Activated CD4-positive, alpha-beta memory T cell treated with anti-CD3 and anti-CD28 coated beads, Interleukin-2, amount 10 ng/mL, durations not matched to agents 7 days and 5 days (primary cell): ENCODE measurements around the gene RPL32. TPM values are rescaled to one million over a fixed set of nuclear protein-coding genes. Genes with fewer than 3 reads are reported as not detected.

Experiments used
- CTCF ChIA-PET: fragments of 350-600 bp; sonication (Branson Sonifier 250); formaldehyde crosslinking; loops from one replicate; lab custom pipeline; 2021; ENCODE audit warnings: antibody characterized with exemption, inconsistent platforms; lab: Charles Lee
- POLR2A ChIA-PET: fragments of 350-600 bp; sonication (Branson Sonifier 250); formaldehyde crosslinking; loops from one replicate; lab custom pipeline; 2021; ENCODE audit warnings: antibody characterized with exemption; lab: Charles Lee
- DNase-seq: peaks from one replicate; pipeline ENCODE4 v3.0.0-alpha.2; 2020
- H3K27ac Mint-ChIP-seq: one replicate; pipeline ENCODE4 v1.8.0; 2021; ENCODE audit warnings: mild to moderate bottlenecking, mixed read lengths
- H3K27me3 Mint-ChIP-seq: one replicate; pipeline ENCODE4 v1.8.0; 2021; ENCODE audit warnings: mixed read lengths
- H3K36me3 Mint-ChIP-seq: one replicate; pipeline ENCODE4 v1.8.0; 2021; ENCODE audit warnings: low read depth, mixed read lengths
- H3K4me1 Mint-ChIP-seq: one replicate; pipeline ENCODE4 v1.8.0; 2021; ENCODE audit warnings: mixed read lengths
- H3K4me3 Mint-ChIP-seq: one replicate; pipeline ENCODE4 v1.8.0; 2021; ENCODE audit warnings: mild to moderate bottlenecking, mixed read lengths
- H3K9me3 Mint-ChIP-seq: one replicate; pipeline ENCODE4 v1.8.0; 2021; ENCODE audit warnings: mixed read lengths
- total RNA-seq, 2 experiments: library from RNA; stranded (reverse); gene quantifications; one replicate each; pipeline ENCODE4 v1.2.3, GENCODE V29; 2021

RPL32 gene
- total RNA-seq, 2 experiments from 2014 or later, result 1,634 to 1,730 TPM

DNA sequence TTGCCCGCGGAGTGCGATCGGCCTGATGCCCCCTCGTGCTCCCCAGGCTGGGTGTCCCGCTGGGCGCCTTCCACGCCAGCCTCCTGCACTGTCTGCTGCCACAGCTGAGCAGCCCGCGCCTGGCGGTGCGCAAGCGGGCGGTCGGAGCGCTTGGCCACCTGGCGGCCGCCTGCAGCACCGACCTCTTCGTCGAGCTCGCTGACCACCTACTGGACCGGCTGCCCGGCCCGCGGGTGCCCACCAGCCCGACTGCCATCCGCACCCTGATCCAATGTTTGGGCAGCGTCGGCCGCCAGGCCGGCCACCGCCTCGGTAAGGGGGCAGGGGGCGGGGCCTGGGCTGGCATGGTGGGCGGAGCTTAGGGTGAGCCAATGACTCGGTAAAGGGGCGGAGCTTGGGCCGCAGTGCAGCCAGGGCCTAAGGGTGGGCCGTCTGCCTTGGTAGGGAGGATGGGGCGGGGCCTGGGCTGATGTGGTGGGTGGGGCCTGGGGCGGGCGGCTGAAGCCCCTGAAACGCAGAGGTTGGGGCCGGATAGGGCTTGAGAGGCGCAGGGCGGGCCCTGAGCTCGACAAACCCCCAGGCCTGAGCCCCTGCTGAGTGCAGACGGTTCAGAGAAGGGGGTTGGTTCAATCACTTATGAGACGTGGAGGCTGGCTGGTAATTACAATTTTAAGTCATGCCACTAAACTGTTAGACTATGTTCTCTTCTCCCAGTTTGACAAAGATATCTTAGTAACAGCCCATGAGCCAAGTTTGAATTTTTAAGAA, 31.2 kb downstream of the RPL32 start:
- Mint-ChIP-seq H3K27me3 (peaks cover 4% of the 10 kb centered on the region), H3K4me3 (peak overlapping the region; percentile 32), H3K9me3 (no peaks in the 10 kb centered on the region), H3K4me1 (peaks cover 7% of the 10 kb centered on the region), H3K27ac (no peak overlapping the region), H3K36me3 (no peaks in the 10 kb centered on the region)
- POLR2A ChIA-PET, result interaction anchor here (1.2 to 1.7 kb wide), 3 partner anchors 14 to 31 kb away, joined by 3 to 12 read pairs (median 6); partner anchors contain the start of genes CAND2 and RPL32
- CTCF ChIA-PET, result interaction anchor here (0.6 to 3.7 kb wide), 24 partner anchors 9 to 202 kb away, joined by 3 to 29 read pairs (median 4); partner anchors contain the start of genes CAND2 and RPL32
- peak; percentile 90 for DNase-seq

DNA sequence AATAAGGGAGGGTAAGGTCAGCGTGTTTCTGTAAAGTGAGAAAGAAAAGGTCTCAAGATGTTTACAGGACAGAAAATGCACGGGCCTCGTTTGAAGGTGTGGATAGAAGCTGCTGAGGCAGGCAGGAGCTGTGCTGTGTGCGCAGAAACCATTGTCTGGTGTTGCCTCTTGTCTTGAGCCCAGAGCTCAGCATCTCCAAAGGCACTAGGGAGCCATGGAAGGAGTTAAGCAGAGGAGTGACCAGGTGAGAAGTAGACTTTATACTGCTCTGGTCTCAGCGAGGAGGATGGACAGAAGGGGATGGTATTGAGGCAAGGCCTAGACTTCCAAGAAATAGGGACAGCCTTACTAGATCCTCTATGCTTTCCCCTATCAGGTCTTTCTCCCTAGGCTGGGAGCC, 31.9 kb downstream of the RPL32 start:
- Mint-ChIP-seq H3K27ac (no peak overlapping the region), H3K4me3 (peak overlapping the region; percentile 47), H3K36me3 (no peaks in the 10 kb centered on the region), H3K27me3 (peaks cover 4% of the 10 kb centered on the region), H3K9me3 (no peaks in the 10 kb centered on the region), H3K4me1 (peaks cover 7% of the 10 kb centered on the region)
- ChIA-PET POLR2A (interaction anchor here (1.2 to 1.7 kb wide), 3 partner anchors 13 to 32 kb away, joined by 3 to 12 read pairs (median 6); partner anchors contain the start of genes CAND2 and RPL32), CTCF (interaction anchor here (0.9 to 3.7 kb wide), 14 partner anchors 8 to 147 kb away, joined by 3 to 29 read pairs (median 12); partner anchors contain the start of genes CAND2 and RPL32)
- DNase-seq, result no peak

DNA sequence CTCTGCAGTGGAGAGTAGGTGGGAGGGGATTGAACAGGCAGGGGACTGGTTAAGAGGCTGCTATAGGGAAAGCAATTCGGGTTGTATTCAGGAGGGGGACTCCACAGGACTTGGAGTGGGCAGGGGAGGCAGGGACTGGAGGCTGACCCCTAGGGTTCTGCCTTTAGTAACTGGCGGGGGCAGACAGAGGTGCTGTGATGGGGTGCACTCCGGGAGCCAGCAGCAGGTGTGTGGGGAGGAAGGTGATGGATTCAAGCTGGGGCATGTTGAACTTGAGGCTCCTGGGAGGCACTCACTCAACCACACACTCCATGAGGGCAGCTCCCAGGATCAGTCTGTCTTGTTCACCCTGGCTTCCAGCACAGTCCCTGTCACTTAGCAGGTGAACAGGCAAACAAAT, 32.4 kb downstream of the RPL32 start:
- no peaks in the 10 kb centered on the region for H3K9me3 Mint-ChIP-seq
- POLR2A ChIA-PET, result interaction anchor here (1.6 to 1.7 kb wide), 2 partner anchors 13 to 32 kb away, joined by 6 to 12 read pairs; partner anchors contain the start of genes CAND2 and RPL32
- peak overlapping the region; percentile 47 for H3K4me3 Mint-ChIP-seq
- H3K27ac Mint-ChIP-seq, result no peak overlapping the region
- no peak for DNase-seq
- H3K36me3 Mint-ChIP-seq, result no peaks in the 10 kb centered on the region
- H3K4me1 Mint-ChIP-seq, result peaks cover 7% of the 10 kb centered on the region
- H3K27me3 Mint-ChIP-seq, result peaks cover 4% of the 10 kb centered on the region
- CTCF ChIA-PET, result interaction anchor here (1.8 to 3.7 kb wide), 5 partner anchors 8 to 82 kb away, joined by 7 to 29 read pairs (median 15); partner anchors contain the start of gene CAND2

DNA sequence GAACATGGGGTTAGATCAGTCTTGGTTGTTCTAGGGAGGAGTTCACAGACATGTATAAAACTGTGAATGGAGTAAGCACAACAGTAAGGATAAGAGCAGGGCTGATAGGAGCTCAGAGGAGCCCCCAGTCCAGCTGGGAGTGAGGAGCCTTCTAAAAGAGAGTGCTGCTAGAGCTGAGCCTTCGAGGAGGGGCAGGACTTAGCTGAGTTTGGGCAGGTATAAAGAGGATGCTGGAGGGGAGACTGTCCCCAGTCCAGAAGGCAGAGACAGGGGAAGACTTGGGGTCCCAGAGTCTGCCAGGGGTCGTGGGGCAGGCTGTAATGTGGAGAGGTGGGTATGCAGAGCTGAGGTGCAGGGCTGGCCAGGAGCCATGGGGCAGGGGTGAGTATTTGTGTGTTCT, 32.8 kb downstream of the RPL32 start:
- CTCF ChIA-PET, result interaction anchor here (3.7 kb wide), 1 partner anchor 12 kb away, joined by 18 read pairs; the partner anchor contains the start of gene CAND2
- H3K27me3 Mint-ChIP-seq, result peaks cover 4% of the 10 kb centered on the region
- peaks cover 7% of the 10 kb centered on the region for H3K4me1 Mint-ChIP-seq
- DNase-seq, result no peak
- H3K4me3 Mint-ChIP-seq, result no peak overlapping the region
- no peak overlapping the region for H3K27ac Mint-ChIP-seq
- POLR2A ChIA-PET, result no interaction called here
- H3K9me3 Mint-ChIP-seq, result no peaks in the 10 kb centered on the region
- H3K36me3 Mint-ChIP-seq, result no peaks in the 10 kb centered on the region

DNA sequence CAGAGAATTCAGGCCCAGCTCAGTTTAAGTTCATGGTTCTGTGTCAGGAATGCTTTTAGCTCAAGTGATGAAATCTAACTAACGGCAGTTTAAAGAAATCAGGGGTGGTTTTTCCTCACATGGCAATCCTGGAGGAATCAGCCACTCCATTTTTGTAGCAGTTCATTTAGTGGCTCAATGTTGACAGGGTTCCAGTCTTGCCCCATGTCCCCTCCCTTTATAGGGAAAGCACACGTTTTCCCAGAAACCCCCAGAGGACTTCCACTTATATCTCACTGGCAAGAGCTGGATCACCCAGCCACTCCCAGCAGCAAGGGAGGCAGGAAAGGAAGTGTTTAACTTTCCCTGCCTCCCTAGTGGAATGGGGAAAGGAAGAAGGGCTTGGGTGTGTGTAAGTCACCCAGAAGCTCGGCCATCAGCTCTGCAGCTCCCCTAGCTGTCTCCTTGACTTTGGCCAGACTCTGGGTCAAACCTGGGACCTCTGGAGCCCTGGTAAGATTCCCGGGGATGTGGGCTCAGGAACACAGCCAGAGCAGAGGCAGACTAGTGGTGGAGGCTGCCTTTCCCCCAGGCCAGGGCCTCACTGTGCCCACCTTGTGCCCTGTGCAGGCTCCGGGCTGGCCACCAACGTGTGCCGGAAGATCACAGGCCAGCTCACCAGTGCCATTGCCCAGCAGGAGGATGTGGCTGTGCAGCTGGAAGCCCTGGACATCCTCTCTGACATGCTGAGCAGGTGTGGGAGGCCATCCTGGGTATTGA, 33.6 kb downstream of the RPL32 start:
- Mint-ChIP-seq H3K27me3 (peaks cover 4% of the 10 kb centered on the region), H3K4me1 (peaks cover 7% of the 10 kb centered on the region), H3K36me3 (no peaks in the 10 kb centered on the region), H3K27ac (no peak overlapping the region), H3K9me3 (no peaks in the 10 kb centered on the region), H3K4me3 (no peak overlapping the region)
- no peak for DNase-seq
- ChIA-PET POLR2A (no interaction called here), CTCF (interaction anchor here (1.4 to 3.7 kb wide), 2 partner anchors 12 to 15 kb away, joined by 3 to 18 read pairs; partner anchors contain the start of gene CAND2)

DNA sequence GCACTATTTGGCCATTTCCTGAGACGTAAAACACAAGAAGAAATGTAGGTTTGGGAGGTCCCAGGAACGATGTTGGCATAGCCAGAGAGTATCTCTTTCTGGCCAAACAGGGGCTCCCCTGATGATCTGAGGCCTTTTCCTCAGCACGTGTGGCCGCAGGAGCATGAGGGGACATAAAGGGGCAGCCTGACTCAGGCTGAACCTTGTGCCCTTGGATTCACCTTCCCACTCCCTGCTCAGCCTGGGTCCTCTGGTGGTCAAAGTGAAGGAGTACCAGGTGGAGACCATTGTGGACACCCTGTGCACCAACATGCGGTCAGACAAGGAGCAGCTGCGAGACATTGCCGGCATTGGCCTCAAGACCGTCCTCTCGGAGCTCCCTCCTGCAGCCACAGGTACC, 34.3 kb downstream of the RPL32 start:
- no peak for DNase-seq
- Mint-ChIP-seq H3K27ac (no peak overlapping the region), H3K4me3 (no peak overlapping the region), H3K4me1 (peaks cover 7% of the 10 kb centered on the region), H3K27me3 (peaks cover 4% of the 10 kb centered on the region), H3K9me3 (no peaks in the 10 kb centered on the region), H3K36me3 (no peaks in the 10 kb centered on the region)
- ChIA-PET POLR2A (no interaction called here), CTCF (interaction anchor here (1.4 kb wide), 1 partner anchor 16 kb away, joined by 3 read pairs; no protein-coding TSS in a partner anchor)

DNA sequence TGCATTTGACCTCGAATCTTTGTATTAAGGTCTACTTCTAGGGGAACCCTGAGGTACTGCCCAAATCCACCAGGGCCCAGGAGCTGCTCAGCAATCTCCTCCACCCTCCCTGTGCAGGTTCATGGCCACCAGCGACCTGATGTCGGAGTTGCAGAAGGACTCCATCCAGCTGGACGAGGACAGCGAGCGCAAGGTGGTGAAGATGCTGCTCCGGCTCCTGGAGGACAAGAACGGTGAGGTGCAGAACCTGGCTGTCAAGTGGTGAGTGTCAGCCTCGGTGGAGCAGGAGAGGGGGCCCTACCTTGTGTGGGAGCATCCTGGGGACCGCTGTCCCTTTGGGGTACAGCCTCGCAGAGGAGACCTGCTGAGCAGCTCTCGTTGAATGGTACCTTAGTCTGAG, 38.0 kb downstream of the RPL32 start:
- Mint-ChIP-seq H3K4me1 (no peaks in the 10 kb centered on the region), H3K27ac (no peak overlapping the region), H3K36me3 (no peaks in the 10 kb centered on the region), H3K4me3 (no peak overlapping the region), H3K27me3 (no peaks in the 10 kb centered on the region), H3K9me3 (no peaks in the 10 kb centered on the region)
- CTCF ChIA-PET, result no interaction called here
- POLR2A ChIA-PET, result no interaction called here
- no peak for DNase-seq

DNA sequence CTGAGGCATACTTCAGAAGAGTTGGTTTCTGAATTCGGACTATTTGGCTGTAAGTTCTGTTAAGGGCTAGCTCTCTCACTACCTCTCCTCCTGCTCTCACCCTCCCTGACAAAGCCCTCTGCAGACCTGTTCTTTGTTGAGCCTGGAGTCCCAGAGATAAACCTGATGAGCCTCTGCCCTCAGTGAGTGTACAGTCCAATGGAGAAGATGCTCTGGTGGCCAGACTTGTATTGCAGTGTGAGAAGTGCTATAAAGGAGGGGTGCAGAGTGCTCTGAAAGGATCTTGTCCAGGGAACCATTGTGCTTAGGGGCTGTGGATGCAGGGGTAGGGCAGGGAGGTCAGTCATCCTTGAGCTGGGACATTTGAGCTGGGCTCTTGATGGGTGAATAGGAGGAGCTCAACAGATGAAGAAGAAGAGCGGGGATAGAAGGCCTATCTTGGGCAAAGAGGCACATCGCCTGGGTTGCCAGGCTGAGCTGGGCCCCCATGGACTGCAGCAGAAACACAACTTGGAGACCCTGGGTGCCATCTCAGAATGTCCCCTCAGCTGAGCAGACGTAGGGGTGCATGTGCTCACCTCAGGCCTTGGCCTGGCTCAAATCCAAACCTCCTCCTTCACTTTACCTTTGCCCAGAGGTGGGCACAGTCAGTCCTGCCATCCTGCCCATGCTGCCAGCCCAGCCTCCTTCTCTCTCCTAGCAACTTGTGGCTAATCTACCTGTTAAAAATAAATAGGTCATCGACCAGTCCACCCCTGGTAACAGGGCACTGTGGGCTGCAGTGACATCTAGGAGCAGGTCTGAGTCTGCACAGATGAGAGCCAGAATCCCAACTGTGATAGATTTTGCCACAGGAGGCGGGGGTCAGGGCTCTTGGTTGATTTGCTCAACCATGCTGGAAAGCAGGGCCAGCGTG, 41.6 kb downstream of the RPL32 start:
- no peak overlapping the region for H3K27ac Mint-ChIP-seq
- no peaks in the 10 kb centered on the region for H3K36me3 Mint-ChIP-seq
- ChIA-PET POLR2A (no interaction called here), CTCF (interaction anchor here (0.6 to 2.3 kb wide), 3 partner anchors 11 to 545 kb away, joined by 3 to 16 read pairs (median 3); no protein-coding TSS in a partner anchor)
- H3K27me3 Mint-ChIP-seq, result peaks cover 22% of the 10 kb centered on the region
- DNase-seq, result no peak
- H3K4me3 Mint-ChIP-seq, result no peak overlapping the region
- no peaks in the 10 kb centered on the region for H3K9me3 Mint-ChIP-seq
- H3K4me1 Mint-ChIP-seq, result peaks cover 3% of the 10 kb centered on the region

DNA sequence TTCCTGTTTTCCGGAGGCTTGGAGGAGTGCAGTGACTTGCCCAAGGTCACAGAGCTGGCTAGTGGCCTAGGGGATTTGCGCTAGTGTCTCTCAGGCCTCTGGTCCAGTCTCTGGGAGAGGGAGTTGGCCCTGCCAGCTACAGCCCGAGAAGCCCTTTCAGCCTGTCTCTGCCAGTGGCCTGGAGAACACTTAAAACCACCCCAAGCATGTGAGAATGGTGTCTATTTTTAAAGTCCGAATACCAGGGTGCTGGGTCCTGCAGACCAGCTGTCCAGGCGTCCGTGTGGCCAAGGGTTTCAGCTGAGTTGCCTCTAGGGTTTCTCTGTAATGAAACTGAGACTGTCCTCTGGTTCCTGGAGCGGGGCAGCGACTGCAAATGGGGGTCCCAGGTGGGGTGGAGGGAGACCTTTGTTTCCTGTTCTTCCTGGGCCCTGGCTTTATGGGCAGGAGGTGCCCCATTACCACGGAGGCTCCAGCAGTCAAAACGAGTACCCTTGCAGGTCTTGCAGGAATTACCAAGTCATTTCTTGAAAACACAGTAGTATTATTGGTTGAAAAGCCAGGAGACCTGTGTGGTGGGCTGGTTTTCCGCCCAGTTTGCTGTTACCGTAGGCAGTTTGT, 42.7 kb downstream of the RPL32 start:
- Mint-ChIP-seq H3K9me3 (no peaks in the 10 kb centered on the region), H3K27me3 (peaks cover 22% of the 10 kb centered on the region), H3K27ac (no peak overlapping the region), H3K4me1 (peaks cover 3% of the 10 kb centered on the region), H3K4me3 (no peak overlapping the region), H3K36me3 (no peaks in the 10 kb centered on the region)
- POLR2A ChIA-PET, result no interaction called here
- no peak for DNase-seq
- CTCF ChIA-PET, result interaction anchor here (2.3 kb wide), 1 partner anchor 12 kb away, joined by 16 read pairs; no protein-coding TSS in a partner anchor

DNA sequence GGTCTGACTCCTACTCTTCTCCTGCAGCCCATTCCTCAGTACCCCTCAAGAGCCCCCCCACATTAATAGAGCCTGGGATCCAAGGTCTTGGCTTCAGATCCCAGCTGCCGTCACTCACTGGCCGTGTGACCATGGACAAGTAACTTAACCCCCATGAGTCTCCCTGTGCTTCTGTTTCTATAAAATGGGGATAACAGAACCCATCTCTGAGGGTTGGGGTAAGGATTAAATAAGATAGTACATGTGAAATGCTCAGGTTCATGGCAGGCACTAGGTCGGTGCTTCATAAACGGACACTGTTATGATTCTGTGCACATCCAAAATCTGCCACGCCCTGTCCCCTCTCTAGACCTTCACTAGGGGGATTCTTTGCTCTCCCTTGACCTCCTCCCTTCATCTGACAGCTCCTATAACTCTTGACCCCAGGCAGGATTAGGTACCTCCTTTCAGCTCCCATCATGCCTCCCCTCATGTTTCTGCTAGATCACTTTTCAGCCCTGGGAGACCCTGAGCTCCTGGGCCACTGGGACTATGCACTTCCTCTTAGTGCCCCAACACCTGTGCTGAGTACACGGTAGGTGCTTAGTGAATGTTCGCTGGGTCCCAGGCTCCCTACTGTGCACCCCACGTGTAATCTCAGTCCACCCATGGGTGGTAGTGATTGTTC, 43.3 kb downstream of the RPL32 start:
- H3K27me3 Mint-ChIP-seq, result peaks cover 22% of the 10 kb centered on the region
- no peak overlapping the region for H3K4me3 Mint-ChIP-seq
- H3K27ac Mint-ChIP-seq, result no peak overlapping the region
- CTCF ChIA-PET, result interaction anchor here (1.0 to 3.4 kb wide), 3 partner anchors 11 to 12 kb away, joined by 3 to 18 read pairs (median 16); no protein-coding TSS in a partner anchor
- POLR2A ChIA-PET, result no interaction called here
- DNase-seq, result no peak
- H3K9me3 Mint-ChIP-seq, result no peaks in the 10 kb centered on the region
- H3K36me3 Mint-ChIP-seq, result no peaks in the 10 kb centered on the region
- H3K4me1 Mint-ChIP-seq, result peaks cover 3% of the 10 kb centered on the region
